Measurements from ENCODE around the gene RHBDF1. TPM values are rescaled to one million over a fixed set of nuclear protein-coding genes. Genes with fewer than 3 reads are reported as not detected.

RHBDF1 gene
- total and polyA plus RNA-seq, 4 donors = 23.7 to 215 (median 85.1) TPM

GRCh38 chr16:78444-79150 is 6.2 kb upstream of the RHBDF1 start:
- H3K36me3 ChIP-seq (ENCODE audit: control insufficient read depth in 1 of 2, insufficient read depth in 2 of 2, low read length in 1 of 2) = peaks cover 0 to 2% of the 10 kb centered on the region in 2 donors
- intact Hi-C loops (cut with DNase I) = no loop called here
- 1% methylated on average over 35 to 36 of the region's 36 CpGs for WGBS, 2 donors
- H3K27me3 ChIP-seq (ENCODE audit: control insufficient read depth in 1 of 2, insufficient read depth in 2 of 2, low read length in 1 of 2) = no peaks in the 10 kb centered on the region
- ATAC-seq (ENCODE audit: low FRiP score) (peak; percentile 5), DNase-seq (no peak)
- peaks cover 0 to 3% of the 10 kb centered on the region in 2 donors for H3K4me1 ChIP-seq (ENCODE audit: control insufficient read depth in 1 of 2, insufficient read depth in 2 of 2, low read length in 2 of 2)
- peak overlapping the region; percentile 72 to 76 for H3K27ac ChIP-seq (ENCODE audit: low read depth in 1 of 2, low read length in 2 of 2)
- H3K9me3 ChIP-seq (ENCODE audit: control insufficient read depth, low read length) = no peaks in the 10 kb centered on the region
- peak overlapping the region; percentile 74 to 77 for H3K4me3 ChIP-seq (ENCODE audit: low read length in 2 of 2)

DNA sequence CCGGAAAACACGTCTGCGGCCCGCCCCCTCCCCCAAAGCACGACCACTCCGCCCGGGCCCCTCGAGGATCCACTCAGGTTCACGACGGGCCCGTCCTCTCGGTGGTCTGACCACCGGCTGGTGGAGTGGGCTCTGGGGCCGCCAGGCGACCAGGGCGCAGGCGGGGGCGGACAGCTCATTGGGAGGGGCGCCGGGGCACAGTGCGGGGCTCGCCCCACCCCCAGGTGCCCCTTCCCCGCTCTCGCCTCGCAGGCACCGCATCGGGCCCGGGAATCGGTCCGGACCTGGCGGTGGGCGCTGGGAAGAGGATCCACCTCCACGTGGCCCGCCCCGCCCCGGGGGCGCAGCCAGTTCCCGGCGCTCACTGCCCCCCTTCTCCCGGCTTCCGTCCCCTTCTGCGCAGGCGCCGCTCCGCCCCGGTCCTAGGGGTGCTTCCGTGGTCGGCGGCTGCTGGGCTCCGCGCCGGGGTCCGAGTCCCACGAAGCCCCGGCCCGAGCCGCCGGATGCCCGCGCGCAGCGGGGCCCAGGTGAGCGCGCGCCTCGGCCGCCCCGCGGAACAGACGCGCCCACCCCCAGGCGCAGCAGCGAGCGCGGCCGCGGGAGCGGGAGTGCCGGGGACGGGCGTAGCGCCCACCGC is 5.5 kb upstream of the RHBDF1 start, which contains the start of gene MPG:
TSS of gene MPG (plus strand) at position 419 of the 637 bp plus-strand sequence. CDS start at position 504, 85 bp downstream.
- DNase-seq = peak; percentile 92 to 96

GRCh38 chr16:77273-77806 is 4.9 kb upstream of the RHBDF1 start:
- DNase-seq (peak; percentile 78 to 86), ATAC-seq (ENCODE audit: low FRiP score) (peak; percentile 63)
- peaks cover 0 to 3% of the 10 kb centered on the region in 2 donors for H3K4me1 ChIP-seq (ENCODE audit: control insufficient read depth in 1 of 2, insufficient read depth in 2 of 2, low read length in 2 of 2)
- no peaks in the 10 kb centered on the region for H3K9me3 ChIP-seq (ENCODE audit: control insufficient read depth, low read length)
- no peaks in the 10 kb centered on the region for H3K27me3 ChIP-seq (ENCODE audit: control insufficient read depth in 1 of 2, insufficient read depth in 2 of 2, low read length in 1 of 2)
- peak overlapping the region; percentile 72 to 76 for H3K27ac ChIP-seq (ENCODE audit: low read depth in 1 of 2, low read length in 2 of 2)
- intact Hi-C loops (cut with DNase I) = no loop called here
- peaks cover 0 to 2% of the 10 kb centered on the region in 2 donors for H3K36me3 ChIP-seq (ENCODE audit: control insufficient read depth in 1 of 2, insufficient read depth in 2 of 2, low read length in 1 of 2)
- WGBS, 2 donors = 4 to 5% methylated on average over 21 to 31 of the region's 31 CpGs
- peak overlapping the region; percentile 74 to 77 for H3K4me3 ChIP-seq (ENCODE audit: low read length in 2 of 2)

More for the DNA sequence above, 5.5 kb upstream of the RHBDF1 start, which contains the start of gene MPG:
- Histone ChIP-seq H3K27ac (ENCODE audit: low read depth in 1 of 2, low read length in 2 of 2) (peak within 1 kb of the TSS; percentile 72 to 76), H3K9me3 (ENCODE audit: control insufficient read depth, low read length) (no peaks in the 10 kb centered on the region), H3K36me3 (ENCODE audit: control insufficient read depth in 1 of 2, insufficient read depth in 2 of 2, low read length in 1 of 2) (peaks cover 0 to 2% of the 10 kb centered on the region in 2 donors), H3K4me3 (ENCODE audit: low read length in 2 of 2) (peak within 1 kb of the TSS; percentile 74 to 77), H3K27me3 (ENCODE audit: control insufficient read depth in 1 of 2, insufficient read depth in 2 of 2, low read length in 1 of 2) (no peaks in the 10 kb centered on the region), H3K4me1 (ENCODE audit: control insufficient read depth in 1 of 2, insufficient read depth in 2 of 2, low read length in 2 of 2) (peaks cover 0 to 3% of the 10 kb centered on the region in 2 donors)
- whole genome bisulfite sequencing, 2 donors = 0 to 1% methylated on average over 41 to 83 of the region's 83 CpGs
- peak; percentile 81 for ATAC-seq (ENCODE audit: low FRiP score)
- intact Hi-C loops (cut with DNase I) = no loop called here

DNA sequence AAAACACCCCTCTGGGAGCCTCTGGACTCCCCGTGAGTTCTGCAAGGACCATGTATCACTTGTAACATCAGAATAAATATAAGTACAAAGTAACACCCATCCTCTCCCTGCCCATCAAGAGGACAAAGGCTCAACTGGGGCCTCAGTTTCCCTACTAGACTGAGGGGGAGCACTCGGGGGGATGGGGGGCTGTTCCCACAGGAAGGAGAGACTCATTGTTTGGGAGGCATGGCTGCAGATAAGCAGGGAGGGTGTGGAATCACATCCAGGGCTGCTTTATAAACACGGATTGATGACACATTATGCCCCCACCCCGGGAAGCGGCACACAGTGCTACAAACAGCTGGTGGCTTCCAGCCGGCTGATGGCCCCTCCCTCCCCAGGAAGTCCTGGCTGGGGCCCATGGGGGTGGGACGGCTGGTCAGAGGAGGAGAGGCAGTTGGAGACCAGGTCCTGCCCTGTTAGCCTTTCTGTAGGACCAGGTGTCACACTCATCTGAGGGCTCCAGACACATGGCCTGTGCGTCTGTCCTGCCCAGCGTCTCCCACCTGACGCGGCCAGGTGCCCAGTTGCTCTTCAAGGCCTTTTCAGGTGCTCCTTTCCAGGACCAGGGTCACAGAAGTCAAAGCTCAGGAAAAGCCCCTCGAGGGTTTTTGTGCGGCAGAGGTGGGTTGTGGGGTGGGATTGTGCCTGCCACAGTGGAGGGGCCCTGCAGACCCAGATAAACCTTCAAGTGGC is 4.3 kb upstream of the RHBDF1 start:
- 25 to 31% methylated on average over 13 of the region's 13 CpGs for WGBS, 2 donors
- Histone ChIP-seq H3K4me1 (ENCODE audit: control insufficient read depth in 1 of 2, insufficient read depth in 2 of 2, low read length in 2 of 2) (peaks cover 0 to 3% of the 10 kb centered on the region in 2 donors), H3K9me3 (ENCODE audit: control insufficient read depth, low read length) (no peaks in the 10 kb centered on the region), H3K4me3 (ENCODE audit: low read length in 2 of 2) (no peak overlapping the region), H3K27ac (ENCODE audit: low read depth in 1 of 2, low read length in 2 of 2) (peak overlapping the region; percentile 72 to 76), H3K27me3 (ENCODE audit: control insufficient read depth in 1 of 2, insufficient read depth in 2 of 2, low read length in 1 of 2) (no peaks in the 10 kb centered on the region), H3K36me3 (ENCODE audit: control insufficient read depth in 1 of 2, insufficient read depth in 2 of 2, low read length in 1 of 2) (peaks cover 0 to 2% of the 10 kb centered on the region in 2 donors)
- intact Hi-C loops (cut with DNase I) = no loop called here
- DNase-seq (peak; percentile 90 to 94), ATAC-seq (ENCODE audit: low FRiP score) (peak; percentile 62)

DNA sequence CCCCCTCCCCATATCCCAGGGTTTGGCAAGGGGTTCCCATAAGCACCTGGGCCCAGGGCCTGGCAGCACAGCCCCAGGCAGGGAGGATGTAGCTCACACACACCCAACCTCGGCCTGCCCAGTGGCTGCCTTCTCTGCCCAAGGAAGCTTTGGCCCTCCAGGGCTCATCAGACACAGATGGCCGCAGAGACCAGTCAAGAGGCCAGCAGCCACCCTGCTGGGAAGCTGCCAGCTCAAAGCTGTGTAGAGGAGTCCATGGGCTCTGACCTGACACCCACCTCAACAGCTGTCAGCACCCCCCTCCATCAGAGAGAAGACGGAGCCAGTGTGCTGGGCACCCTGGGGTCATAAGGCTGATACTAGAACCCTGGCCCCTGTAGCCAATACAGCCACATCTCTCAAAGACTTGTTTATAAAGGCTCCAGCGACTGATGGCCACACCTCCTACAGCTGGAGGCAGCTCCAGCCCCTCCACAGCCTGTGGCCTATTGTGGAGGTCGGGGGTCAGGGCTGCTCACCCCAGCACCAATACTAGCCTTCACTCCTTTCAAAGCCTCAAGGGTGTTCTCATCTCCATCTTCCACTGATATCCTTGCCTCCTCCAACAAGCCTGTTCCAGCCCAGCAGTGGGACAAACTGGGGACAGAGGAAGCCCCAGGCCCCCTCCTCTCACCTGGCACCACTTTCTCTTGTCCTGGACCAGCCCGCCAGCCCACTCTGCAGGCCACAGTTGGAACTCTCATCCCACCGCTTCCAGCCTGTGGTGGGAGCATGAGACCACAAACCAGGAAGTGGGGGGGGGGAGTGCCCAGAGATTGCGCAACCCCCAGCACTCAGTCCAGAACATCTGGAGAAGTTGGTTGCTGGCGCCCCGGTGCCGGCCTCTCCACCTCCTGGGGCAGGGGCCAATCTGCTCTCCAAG is 3.4 kb upstream of the RHBDF1 start:
- H3K9me3 ChIP-seq (ENCODE audit: control insufficient read depth, low read length) = no peaks in the 10 kb centered on the region
- peak; percentile 49 for ATAC-seq (ENCODE audit: low FRiP score)
- intact Hi-C loops (cut with DNase I) = no loop called here
- H3K27me3 ChIP-seq (ENCODE audit: control insufficient read depth in 1 of 2, insufficient read depth in 2 of 2, low read length in 1 of 2) = no peaks in the 10 kb centered on the region
- no peak overlapping the region for H3K4me3 ChIP-seq (ENCODE audit: low read length in 2 of 2)
- WGBS, 2 donors = 35 to 44% methylated on average over 11 of the region's 11 CpGs
- peaks cover 0 to 3% of the 10 kb centered on the region in 2 donors for H3K4me1 ChIP-seq (ENCODE audit: control insufficient read depth in 1 of 2, insufficient read depth in 2 of 2, low read length in 2 of 2)
- peak; percentile 88 to 89 for DNase-seq
- H3K27ac ChIP-seq (ENCODE audit: low read depth in 1 of 2, low read length in 2 of 2) = peak overlapping the region; percentile 17 to 72
- H3K36me3 ChIP-seq (ENCODE audit: control insufficient read depth in 1 of 2, insufficient read depth in 2 of 2, low read length in 1 of 2) = peaks cover 0 to 1% of the 10 kb centered on the region in 2 donors

GRCh38 chr16:74747-75334 is 2.4 kb upstream of the RHBDF1 start:
- H3K4me1 ChIP-seq (ENCODE audit: control insufficient read depth in 1 of 2, insufficient read depth in 2 of 2, low read length in 2 of 2) = peaks cover 0 to 3% of the 10 kb centered on the region in 2 donors
- intact Hi-C loops (cut with DNase I) = no loop called here
- H3K27ac ChIP-seq (ENCODE audit: low read depth in 1 of 2, low read length in 2 of 2) = peak overlapping the region in 1 of 2 donors; percentile 72
- H3K4me3 ChIP-seq (ENCODE audit: low read length in 2 of 2) = no peak overlapping the region
- no peaks in the 10 kb centered on the region for H3K9me3 ChIP-seq (ENCODE audit: control insufficient read depth, low read length)
- H3K27me3 ChIP-seq (ENCODE audit: control insufficient read depth in 1 of 2, insufficient read depth in 2 of 2, low read length in 1 of 2) = no peaks in the 10 kb centered on the region
- 88 to 90% methylated on average over 15 to 16 of the region's 16 CpGs for WGBS, 2 donors
- ATAC-seq (ENCODE audit: low FRiP score) (no peak), DNase-seq (no peak)
- no peaks in the 10 kb centered on the region for H3K36me3 ChIP-seq (ENCODE audit: control insufficient read depth in 1 of 2, insufficient read depth in 2 of 2, low read length in 1 of 2)

DNA sequence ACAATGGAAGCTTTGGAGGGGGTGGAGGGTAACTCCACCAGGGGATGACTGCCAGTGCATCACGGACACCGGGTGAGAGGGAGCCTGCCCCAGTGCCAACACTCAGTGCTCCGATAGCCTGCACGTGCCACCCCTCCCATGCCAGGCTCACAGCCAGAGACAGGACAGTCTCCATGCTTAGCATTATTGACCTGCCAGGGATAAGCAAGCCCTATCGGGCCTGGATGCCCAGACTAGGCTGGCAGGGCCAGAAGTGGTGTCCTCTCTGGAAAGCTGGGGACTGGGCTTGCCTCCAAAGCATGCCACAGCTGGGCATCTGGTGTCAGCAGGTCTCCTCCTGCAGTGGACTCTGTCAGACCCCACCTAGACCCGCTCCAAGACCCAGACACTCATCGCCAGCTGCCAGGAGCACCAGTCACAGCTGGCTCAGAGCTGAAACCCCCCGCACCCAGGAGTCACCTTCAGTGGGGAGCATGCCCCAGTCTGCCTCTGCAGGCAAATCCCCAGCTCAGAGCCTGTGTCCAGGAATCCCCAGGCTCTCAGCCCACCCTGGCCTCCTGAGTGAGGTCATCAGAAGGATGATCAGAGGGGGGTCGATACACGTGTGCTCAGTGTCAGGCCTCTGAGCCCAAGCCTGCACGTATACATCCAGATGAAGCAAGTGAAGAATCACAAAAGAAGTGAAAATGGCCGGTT is 1.8 kb upstream of the RHBDF1 start:
- no peaks in the 10 kb centered on the region for H3K27me3 ChIP-seq (ENCODE audit: control insufficient read depth in 1 of 2, insufficient read depth in 2 of 2, low read length in 1 of 2)
- WGBS, 2 donors = 45 to 52% methylated on average over 12 of the region's 12 CpGs
- no peak overlapping the region for H3K4me3 ChIP-seq (ENCODE audit: low read length in 2 of 2)
- DNase-seq = no peak
- ATAC-seq (ENCODE audit: low FRiP score) = no peak
- H3K36me3 ChIP-seq (ENCODE audit: control insufficient read depth in 1 of 2, insufficient read depth in 2 of 2, low read length in 1 of 2) = no peaks in the 10 kb centered on the region
- H3K4me1 ChIP-seq (ENCODE audit: control insufficient read depth in 1 of 2, insufficient read depth in 2 of 2, low read length in 2 of 2) = peaks cover 0 to 3% of the 10 kb centered on the region in 2 donors
- no peaks in the 10 kb centered on the region for H3K9me3 ChIP-seq (ENCODE audit: control insufficient read depth, low read length)
- intact Hi-C loops (cut with DNase I) = no loop called here
- peak overlapping the region in 1 of 2 donors; percentile 33 for H3K27ac ChIP-seq (ENCODE audit: low read depth in 1 of 2, low read length in 2 of 2)

All from aorta (tissue), 5 donors.